NCI-H1694 (cell line): Measurements from ENCODE around the gene SNX9.

Source experiments
- DNase-seq: peaks from one replicate; lab custom pipeline; 2025; lab: John Stamatoyannopoulos, UW

SNX9 gene

DNA sequence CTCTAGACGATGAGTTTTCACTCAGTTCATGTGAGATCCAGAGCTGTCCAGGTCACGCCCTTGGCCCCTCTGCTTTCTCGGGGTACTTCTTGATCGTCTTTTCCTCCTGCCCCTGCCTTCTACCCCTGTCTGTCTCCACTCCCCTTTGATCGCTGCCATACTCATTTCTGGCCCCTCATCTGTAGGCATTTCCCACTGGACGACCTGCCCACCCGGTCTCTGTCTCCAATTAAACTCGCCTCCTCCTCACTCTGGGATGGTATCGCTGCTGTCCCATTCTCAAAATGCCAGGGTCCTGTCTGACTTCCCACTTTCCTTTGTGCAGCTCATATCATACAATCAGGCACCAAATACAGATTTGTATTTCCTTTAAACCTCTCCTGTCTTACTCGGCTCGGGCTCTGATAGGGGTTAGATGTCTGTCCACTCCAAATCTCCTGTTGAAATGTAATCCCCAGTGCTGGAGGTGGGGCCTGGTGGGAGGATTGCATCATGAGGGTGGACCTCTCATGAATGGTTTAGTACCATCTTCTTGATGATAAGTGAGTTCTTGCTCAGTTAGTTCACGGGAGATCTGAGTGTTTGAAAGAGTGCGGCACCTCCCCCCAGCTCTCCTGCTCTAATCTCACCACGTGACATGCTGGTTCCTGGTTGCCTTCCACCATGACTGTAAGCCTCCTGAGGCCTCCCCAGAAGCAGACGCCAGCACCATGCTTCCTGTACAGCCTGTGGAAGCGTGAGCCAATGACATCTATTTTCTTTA is 155.2 kb downstream of the SNX9 start:
- DNase-seq = no peak

GRCh38 chr6:157980288-157981131 is 157.5 kb downstream of the SNX9 start:
- no peak for DNase-seq

GRCh38 chr6:157981132-157981394 is 158.0 kb downstream of the SNX9 start:
- no peak for DNase-seq

DNA sequence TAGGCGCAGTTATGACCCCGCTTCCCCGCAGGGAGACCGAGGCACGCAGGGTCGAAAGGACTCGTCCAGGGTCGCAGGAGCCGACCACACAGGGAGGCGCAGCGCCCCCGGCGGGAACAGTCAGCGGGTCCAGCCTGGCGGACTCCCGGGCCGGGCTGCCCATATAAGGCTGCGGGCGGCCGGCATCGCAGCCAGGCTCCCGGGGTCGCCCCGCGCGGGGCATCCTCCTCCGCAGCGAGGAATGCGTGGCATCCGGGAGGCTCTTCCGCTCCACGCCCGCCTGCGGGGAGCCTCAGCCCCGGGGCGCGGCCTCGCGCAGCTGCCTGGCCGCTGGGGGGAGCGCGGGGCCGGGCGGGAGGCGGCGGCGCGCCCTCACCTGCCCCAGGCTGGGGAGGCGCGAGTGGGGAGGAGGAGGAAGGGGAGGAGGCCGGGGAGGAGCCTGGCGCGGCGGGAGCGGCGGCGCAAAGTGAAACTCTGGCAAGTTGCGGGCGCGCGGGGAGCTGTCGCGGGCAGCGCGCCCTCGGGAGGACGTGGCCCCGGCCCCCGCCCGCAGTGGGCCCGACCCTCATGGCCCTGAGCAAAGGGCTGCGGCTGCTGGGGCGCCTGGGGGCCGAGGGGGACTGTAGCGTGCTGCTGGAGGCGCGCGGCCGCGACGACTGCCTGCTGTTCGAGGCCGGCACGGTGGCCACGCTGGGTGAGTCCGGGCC is 158.5 kb downstream of the SNX9 start, which contains the start of gene SYNJ2:
Gene SYNJ2 (plus strand): TSS at position 469 of the 707 bp plus-strand sequence. CDS start 99 bp downstream, at position 568.
- no peak for DNase-seq

DNA sequence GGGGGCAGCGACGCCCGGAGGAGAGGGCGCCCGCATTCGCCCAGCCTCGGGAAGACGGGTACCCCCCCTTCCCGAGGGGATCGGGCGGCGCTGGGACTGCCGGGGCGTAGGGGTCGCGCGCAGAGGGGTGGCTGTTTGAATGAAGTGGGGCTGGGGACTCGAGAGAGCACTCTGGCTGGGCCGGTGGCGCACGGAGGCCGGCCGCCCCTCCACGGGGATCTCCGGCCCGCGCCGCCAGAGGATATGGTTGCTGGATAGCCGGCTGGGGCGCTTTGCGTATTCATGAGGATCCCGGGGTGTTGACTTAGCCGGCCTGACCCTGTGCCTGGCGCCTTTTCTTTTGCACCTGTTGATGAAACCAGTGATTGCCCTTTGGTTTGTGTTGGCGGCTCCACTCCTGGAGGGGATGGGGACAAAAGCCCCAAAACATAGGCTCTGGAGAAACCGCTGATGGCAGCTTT is 159.1 kb downstream of the SNX9 start:
- no peak for DNase-seq

DNA sequence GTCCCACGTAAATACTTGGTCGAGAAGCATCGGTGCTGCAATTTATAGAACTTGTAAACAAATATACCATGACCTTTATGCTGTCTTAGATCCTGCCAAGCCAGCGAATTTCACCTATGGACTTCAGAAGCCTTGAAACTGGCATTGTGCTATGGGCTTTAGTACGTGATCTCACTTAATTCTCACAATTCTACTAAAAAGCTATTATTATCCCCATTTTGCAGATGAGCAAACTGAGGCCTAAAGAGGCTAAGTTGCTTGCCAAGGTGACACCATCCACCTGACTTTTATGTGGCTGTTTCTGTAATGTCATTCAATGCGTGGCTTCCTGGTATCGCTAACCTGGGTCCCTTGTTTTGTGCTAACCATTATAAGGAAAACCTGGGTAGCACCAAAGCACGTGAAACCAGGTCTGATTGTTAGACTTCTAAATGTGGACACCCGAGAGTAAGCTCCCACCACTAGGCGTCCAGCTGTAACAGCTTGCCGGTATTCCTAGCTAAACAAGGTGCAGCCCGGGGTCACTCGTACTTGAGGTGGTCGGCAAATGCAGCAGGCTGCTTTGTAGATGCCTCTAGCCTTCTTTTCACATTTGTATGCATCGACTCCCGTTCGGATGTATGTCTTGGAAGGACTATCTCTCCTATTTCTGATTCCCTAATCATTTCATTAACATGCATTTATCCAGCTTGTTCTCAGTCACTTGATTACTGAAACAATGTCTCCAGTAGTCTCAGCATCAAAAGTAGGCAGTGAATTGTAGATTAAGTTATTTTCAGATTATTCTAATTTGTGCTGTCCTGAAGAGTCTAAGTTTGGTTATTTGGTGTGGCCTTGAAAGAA is 159.7 kb downstream of the SNX9 start:
- DNase-seq = no peak

GRCh38 chr6:157983406-157984119 is 160.5 kb downstream of the SNX9 start:
- DNase-seq = no peak

DNA sequence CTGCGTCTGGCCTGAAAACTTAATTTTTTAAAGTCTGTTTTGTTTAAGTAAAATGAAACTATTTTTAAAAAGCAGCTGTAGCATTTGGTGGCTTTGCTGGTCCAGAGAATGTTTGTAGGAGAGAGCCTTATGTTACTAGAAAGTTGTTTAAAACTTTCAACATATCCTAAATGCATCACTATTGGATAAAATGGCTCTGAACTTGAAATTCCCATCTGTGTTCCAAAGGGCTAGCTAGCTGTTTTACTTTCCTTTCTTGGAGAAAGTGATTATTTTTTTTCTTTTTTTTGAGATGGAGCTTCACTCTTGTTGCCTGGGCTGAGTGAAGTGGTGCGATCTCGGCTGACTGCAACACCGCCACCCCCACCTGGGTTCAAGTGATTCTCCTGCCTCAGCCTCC is 161.1 kb downstream of the SNX9 start:
- no peak for DNase-seq

GRCh38 chr6:157984686-157985225 is 161.7 kb downstream of the SNX9 start:
- DNase-seq = no peak

DNA sequence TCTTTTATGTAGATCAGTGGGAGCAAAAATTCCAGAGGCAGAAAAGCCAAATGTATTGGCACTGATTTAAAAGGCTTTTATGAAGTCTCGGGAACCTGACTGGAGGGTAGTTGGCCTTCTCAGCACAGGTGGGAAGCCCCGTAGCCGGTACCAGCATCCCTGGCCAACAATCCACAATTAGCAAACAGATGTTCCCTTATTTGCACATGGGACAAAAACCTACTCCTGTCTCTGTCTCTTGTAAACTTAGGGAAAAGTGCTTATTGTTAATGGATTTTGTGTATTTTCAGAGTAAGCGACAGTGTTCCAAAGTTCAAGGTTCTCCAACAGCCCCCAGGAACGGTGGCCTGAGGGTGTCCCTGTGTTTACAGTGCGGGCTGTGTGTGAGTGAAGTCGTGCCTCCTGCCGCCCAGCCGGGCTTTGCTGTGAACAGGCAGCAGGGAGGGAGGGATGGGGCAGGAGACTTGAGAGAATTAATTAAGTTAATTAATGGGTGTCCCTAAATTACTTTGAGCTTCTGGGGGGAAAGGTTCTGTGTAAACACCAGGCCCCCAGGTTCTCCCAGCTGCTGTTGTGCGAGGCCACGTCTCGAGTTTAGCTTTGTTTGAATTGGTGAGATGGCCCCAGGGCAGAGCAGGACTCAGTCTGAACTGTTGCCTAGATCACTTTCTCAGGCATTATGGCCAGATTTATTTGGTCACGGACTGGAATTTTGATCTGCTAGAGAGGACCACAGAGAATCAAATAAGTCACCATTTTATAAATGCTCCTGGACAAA is 162.5 kb downstream of the SNX9 start:
- no peak for DNase-seq

DNA sequence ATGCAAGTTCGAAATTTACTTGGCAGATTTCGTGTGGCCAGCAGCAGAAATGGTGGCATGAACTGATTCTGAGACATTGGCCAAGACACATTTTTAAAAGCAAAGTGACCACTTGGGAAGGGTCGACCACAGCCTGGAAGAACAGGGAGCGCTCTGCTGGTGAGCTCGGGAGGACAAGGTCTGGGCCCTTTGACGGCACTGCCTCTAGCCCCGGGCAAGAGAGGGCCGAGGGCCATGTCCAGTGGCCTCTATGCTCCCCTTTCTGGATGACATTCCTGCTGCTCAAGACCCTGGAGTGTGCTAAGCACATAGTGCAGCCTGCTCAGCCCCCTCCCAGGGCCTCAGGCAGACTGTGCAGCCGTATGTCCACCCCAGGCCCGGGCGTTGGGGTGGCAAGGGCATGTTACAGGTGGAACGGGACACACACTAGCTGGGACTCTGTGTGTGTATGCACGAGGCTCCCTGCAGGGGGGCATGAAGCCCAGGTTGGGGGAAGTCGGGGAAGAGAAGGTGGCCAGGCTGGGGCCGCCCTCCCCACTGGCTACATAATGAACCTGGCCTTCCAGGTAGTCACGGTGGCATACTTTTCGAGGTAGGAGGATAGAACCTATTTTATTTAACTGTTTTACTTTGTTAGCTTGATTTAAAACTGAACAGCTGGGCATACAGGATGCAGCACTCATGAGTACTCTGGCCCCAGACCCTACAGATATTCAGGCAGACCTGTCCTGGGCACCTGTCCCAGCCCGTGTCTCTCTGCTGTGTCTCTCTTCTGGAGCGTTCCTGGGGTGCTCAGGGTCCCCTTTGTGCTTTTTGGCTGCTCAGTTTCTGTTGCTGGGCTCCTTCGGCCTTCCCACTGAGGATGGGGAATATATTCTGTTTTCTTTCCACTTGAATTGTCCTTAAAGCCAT is 165.0 kb downstream of the SNX9 start:
- no peak for DNase-seq

- no peak for DNase-seq
Observed at GRCh38 chr6:157988700-157989063, 165.6 kb downstream of the SNX9 start.

DNA sequence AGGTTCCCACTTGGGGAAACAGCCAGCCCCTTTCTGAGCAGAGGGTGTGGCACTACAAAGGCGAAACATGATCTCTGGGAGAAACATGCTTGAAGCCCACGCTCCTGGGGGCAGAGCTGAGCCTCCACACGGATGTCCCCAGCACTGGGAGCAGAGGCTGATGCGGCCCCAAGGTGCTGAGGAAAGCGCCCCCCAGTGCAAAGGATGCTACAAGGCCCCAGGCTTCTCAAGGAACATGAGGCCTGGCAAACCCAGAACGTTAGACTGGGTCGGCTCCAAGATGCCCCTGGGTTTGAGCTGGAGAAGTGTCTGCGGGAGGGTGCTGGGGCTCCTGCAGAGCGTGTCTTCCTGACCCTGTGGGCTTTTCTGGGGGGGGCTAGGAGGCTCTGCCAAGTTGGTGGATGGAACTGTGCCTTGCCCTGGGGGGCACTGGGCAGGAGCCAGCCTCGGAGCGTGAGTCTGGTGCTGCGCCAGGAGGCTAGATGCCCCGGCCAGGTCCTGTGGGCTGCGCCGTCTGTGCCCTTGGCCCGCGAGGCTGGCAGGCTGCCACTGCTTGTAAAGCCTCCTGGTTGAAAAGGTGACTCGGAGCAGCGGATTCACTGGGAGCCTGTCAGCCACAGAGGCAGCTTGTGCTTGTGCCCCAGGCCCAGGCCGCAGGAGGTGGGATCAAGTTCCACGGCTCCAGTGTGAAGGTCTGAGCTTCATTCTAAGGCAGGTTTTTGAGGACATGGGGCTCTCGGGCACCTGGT is 166.7 kb downstream of the SNX9 start:
- peak; percentile 21 for DNase-seq

DNA sequence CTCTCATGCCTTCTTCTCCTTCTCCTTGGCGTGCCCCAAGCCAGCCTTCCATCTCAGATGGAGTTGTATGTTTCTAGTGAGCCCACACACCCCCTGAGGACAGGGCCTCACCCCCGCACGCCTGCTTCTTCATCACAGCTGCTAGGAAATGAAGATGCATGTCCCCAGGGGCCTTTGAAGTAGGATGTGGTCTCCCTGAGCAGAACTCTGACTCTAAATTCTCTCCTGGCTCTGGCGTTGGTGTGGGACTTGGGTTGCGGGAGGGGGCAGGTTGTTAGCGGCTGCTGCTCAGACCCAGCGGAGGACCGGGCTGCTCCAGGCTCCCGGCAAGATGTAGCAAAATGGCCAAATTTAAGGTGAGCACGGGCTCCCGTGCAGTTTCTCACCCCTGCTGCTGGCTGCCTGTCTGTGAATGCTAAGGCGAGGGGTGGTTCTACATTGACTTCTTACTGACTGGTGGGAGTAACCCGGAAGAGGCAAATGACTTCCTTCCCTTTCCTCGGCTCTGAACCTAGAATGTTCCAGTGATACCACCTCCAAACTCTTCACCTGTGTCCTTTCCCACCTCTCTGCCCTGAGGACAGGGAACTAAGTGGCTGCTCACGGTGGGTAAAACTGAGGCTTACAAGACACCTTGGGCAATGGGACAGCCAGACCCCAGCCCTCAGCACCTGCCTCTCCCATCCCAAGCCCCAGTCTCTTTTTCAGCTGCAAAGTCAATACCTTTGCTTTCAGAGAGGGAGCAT is 167.4 kb downstream of the SNX9 start:
- DNase-seq = no peak

DNA sequence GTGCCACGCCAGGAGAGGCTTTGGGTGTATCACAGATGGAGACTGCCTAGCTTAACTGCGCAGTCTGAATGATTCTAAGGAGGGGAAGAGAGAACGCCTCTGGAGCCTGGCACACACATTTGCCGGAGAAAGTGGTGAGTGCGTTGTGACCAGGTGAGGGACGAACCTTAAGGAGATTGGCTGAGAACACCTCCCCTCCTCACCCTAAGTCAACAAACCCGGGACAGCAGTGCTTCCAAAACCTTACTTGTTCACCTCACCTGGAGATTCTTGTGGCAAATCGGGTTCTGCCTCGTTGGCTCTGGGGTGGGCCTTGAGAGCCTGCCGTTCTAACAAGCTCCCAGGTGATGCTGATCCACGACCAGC is 168.0 kb downstream of the SNX9 start:
- DNase-seq = no peak

DNA sequence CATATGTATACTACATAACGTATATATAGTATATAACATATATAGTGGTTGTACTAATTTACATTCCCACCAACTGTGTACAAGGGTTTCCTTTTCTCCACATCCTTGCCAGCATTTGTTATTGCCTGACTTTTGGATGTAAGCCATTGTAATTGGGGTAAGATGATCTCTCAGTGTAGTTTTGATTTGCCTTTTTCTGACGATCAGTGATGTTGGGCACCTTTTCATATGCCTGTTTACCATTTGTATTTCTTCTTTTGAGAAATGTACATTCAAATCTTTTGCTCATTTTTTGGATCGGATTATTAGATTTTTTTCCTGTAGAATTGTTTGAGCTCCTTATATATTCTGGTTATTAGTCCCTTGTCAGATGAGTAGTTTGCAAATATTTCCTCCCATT is 170.0 kb downstream of the SNX9 start:
- DNase-seq = no peak

GRCh38 chr6:157994125-157994795 is 171.2 kb downstream of the SNX9 start:
- DNase-seq = no peak
